Hippocampal formation (tissue), 2 donors: Measurements from ENCODE around the gene MAML3.

Source experiments
- DNase-seq, 2 donors: peaks; one replicate each; lab custom pipeline; 2025; lab: John Stamatoyannopoulos, UW

The MAML3 gene

GRCh38 chr4:139754938-139755337, 399.0 kb downstream of the MAML3 start:
- no peak for DNase-seq

- no peak for DNase-seq
Measured at GRCh38 chr4:139753686-139754085, 400.3 kb downstream of the MAML3 start.

GRCh38 chr4:139749835-139750498, 404.0 kb downstream of the MAML3 start:
- DNase-seq: no peak

- no peak for DNase-seq
Measured at GRCh38 chr4:139749338-139749737, 404.6 kb downstream of the MAML3 start.

GRCh38 chr4:139746431-139747171, 407.4 kb downstream of the MAML3 start:
- no peak for DNase-seq

GRCh38 chr4:139745111-139745639, 408.8 kb downstream of the MAML3 start:
- DNase-seq: no peak

GRCh38 chr4:139744232-139744631, 409.8 kb downstream of the MAML3 start:
- no peak for DNase-seq

- DNase-seq: no peak
Measured at GRCh38 chr4:139743027-139743426, 411.0 kb downstream of the MAML3 start.

- DNase-seq: peak; percentile 69 to 84
Measured at GRCh38 chr4:139740531-139741041, 413.4 kb downstream of the MAML3 start.

GRCh38 chr4:139740121-139740520, 413.9 kb downstream of the MAML3 start:
- no peak for DNase-seq

GRCh38 chr4:139738846-139739613, 415.0 kb downstream of the MAML3 start:
- DNase-seq: no peak

GRCh38 chr4:139736661-139737060, 417.3 kb downstream of the MAML3 start:
- no peak for DNase-seq

GRCh38 chr4:139736274-139736660, 417.7 kb downstream of the MAML3 start:
- DNase-seq: no peak

GRCh38 chr4:139735381-139736273, 418.4 kb downstream of the MAML3 start:
- peak; percentile 13 to 47 for DNase-seq

GRCh38 chr4:139734875-139735380, 419.1 kb downstream of the MAML3 start:
- peak; percentile 65 to 85 for DNase-seq

GRCh38 chr4:139734201-139734874, 419.6 kb downstream of the MAML3 start:
- peak in 1 of 2 donors; percentile 23 for DNase-seq

- DNase-seq: no peak
Measured at GRCh38 chr4:139732991-139733570, 420.9 kb downstream of the MAML3 start.

- no peak for DNase-seq
Measured at GRCh38 chr4:139728840-139729239, 425.1 kb downstream of the MAML3 start.

GRCh38 chr4:139728146-139728545, 425.8 kb downstream of the MAML3 start:
- no peak for DNase-seq

GRCh38 chr4:139726615-139727014, 427.4 kb downstream of the MAML3 start:
- DNase-seq: no peak
